CD4-positive, alpha-beta T cell treated with Interleukin-4 for 4 hours (primary cell): ENCODE results near the gene TRIM22.

ENCODE experiments used
- DNase-seq: peaks from one replicate; pipeline ENCODE4 v3.0.0-alpha.2; 2020

TRIM22 gene

DNA sequence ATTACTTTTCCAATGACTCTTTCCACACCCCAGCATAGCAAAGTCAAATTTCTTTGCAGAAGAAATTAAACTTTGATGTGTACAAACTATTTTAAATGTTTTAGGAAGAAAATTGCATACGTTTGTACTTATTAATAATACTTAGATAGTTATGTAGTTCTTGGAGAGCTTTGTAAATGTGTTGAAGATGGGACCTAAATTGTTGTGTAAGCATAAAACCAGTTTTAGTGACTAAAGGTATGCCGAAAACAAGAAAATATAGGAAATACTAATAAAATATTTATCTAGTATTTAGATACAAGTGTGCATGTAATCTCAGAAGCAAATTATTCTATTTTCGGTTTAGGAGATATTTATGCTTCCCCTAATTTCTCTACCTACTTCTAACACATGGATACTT is 60.2 kb downstream of the TRIM22 start:
- DNase-seq = no peak

DNA sequence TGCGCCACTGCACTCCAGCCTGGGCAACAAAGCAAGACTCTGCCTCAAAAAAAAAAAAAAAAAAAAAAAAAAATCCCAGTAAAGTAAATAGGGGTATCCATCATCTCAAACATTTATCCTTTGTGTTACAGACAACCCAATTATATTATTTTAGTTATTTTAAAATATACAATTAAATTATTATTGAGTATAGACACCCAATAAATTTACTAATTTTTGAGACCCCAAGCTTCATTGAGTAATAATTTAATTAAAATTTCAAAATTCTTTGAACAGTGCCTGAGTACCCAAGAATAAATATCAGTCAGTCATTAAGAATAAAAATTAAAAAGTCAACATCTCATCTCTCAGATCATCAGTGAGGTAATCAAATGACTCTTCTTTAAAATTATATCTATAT is 64.4 kb downstream of the TRIM22 start, which contains the start of gene OR52N4:
Gene OR52N4, plus strand, starts transcription at position 301 of the 400 bp plus-strand sequence. CDS start 498 bp downstream, outside the sequence.
- DNase-seq = no peak
